Kidney (tissue), 14 donors: ENCODE results near the gene PLCH2. TPM values are rescaled to one million over a fixed set of nuclear protein-coding genes. Genes with fewer than 3 reads are reported as not detected.

ENCODE experiments used
- DNase-seq, 5 donors: peaks; one replicate each; pipeline ENCODE4 v3.0.0-alpha.2; 2013 to 2020
- FAIRE-seq: peaks from 2 replicates; lab custom pipeline; 2012; peaks lifted over from hg19 to GRCh38; lab: Jason Lieb, UNC
- H3K27ac ChIP-seq, 2 donors: one replicate each; pipeline ENCODE4 v1.7.0; 2013; ENCODE audit warnings: low read depth in 2 of 2, low read length in 2 of 2, inconsistent platforms in 1 of 2
- H3K27me3 ChIP-seq: one replicate; pipeline ENCODE4 v1.7.1; 2013; ENCODE audit warnings: low read length, inconsistent platforms; ENCODE audit not compliant: control insufficient read depth, insufficient read depth
- H3K36me3 ChIP-seq, 3 donors: one replicate each; pipeline versions ENCODE4 v1.7.0 to v1.7.1; 2013; ENCODE audit warnings: low read length in 3 of 3, control low read depth in 1 of 3, inconsistent platforms in 1 of 3; ENCODE audit not compliant: insufficient read depth in 3 of 3, control insufficient read depth in 2 of 3
- H3K4me1 ChIP-seq, 3 donors: one replicate each; pipeline versions ENCODE4 v1.7.0 to v1.7.1; 2013; ENCODE audit warnings: low read length in 3 of 3, inconsistent platforms in 1 of 3, low read depth in 1 of 3; ENCODE audit not compliant: control insufficient read depth in 2 of 3, insufficient read depth in 2 of 3
- H3K4me3 ChIP-seq, 3 donors: one replicate each; pipeline versions ENCODE4 v1.7.0 to v1.8.1; 2013; ENCODE audit warnings: low read length in 3 of 3, control low read depth in 1 of 3, inconsistent platforms in 1 of 3
- H3K9ac ChIP-seq, 3 donors: one replicate each; pipeline versions ENCODE4 v1.7.0 to v1.7.1; 2013; ENCODE audit warnings: low read length in 3 of 3, control low read depth in 1 of 3, inconsistent platforms in 1 of 3
- H3K9me3 ChIP-seq, 3 donors: one replicate each; pipeline versions ENCODE4 v1.7.0 to v1.7.1; 2013; ENCODE audit warnings: low read length in 3 of 3, control low read depth in 1 of 3, inconsistent platforms in 1 of 3; ENCODE audit not compliant: control insufficient read depth in 2 of 3, insufficient read depth in 1 of 3
- intact Hi-C: fragments of 100-400 bp; cut with DNase I; formaldehyde crosslinking; loops from one replicate; pipeline ENCODE4 v1.11.1; 2022
- polyA plus RNA-seq: library from polyadenylated mRNA; stranded (reverse); fragments of 350-450 nt; fragmentation: Illumina TruSeq; extraction: RNeasy Lipid Tissue Mini Kit (QIAGEN cat#74804); gene quantifications from one replicate; pipeline ENCODE4 v1.2.3, GENCODE V29; 2014; ENCODE audit warnings: low read depth, low replicate concordance; ENCODE audit not compliant: insufficient read depth
- total RNA-seq: library from RNA; stranded (reverse); fragmentation: NEBNext Ultra II Directional; extraction: Animal tissue kit (Norgen Biotek cat#: 25700); gene quantifications from one replicate; pipeline ENCODE4 v1.2.1, GENCODE V29; 2021
- TF ChIP-seq, protein P1 (sequence below): IDR thresholded peaks from 3 replicates; pipeline ENCODE4 v1.5.1; 2012; ENCODE audit warnings: mild to moderate bottlenecking, moderate library complexity, borderline replicate concordance; ENCODE audit not compliant: insufficient read depth; ENCODE audit errors: extremely low read depth
- donor health status: control.
- donor health status: control.
- donor health status: control.
- donor health status: control.
- donor health status: control.
- donor health status: DM: yes; HTN: yes; CAD: no.
- donor health status: Normal renal cell carcinoma (clear cell type).

Gene PLCH2
- total and polyA plus RNA-seq, 2 donors from 2014 or later, result 7.4 to 8.7 TPM

DNA sequence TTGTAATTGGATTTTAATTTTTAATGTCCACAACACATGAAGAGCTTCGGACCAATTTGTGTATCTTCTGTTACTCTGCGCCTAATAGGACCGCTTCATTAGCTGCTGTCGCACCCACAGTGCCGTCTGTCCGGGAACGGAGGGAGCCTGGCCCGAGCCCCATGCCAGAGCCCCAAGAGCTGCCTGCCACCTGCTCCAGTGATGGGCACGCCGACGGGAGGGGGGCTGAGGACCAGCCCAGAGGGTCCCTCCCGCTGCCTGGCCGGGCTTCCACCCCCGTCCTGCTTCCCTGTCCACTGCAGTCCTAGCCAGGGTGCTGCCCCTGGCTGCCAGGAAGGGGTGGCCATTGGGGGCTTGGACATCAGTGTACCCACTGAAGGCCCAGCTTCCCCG lies 30.3 kb upstream of the PLCH2 start:
- no peak for FAIRE-seq
- H3K27me3 ChIP-seq, result peaks cover 11% of the 10 kb centered on the region

DNA sequence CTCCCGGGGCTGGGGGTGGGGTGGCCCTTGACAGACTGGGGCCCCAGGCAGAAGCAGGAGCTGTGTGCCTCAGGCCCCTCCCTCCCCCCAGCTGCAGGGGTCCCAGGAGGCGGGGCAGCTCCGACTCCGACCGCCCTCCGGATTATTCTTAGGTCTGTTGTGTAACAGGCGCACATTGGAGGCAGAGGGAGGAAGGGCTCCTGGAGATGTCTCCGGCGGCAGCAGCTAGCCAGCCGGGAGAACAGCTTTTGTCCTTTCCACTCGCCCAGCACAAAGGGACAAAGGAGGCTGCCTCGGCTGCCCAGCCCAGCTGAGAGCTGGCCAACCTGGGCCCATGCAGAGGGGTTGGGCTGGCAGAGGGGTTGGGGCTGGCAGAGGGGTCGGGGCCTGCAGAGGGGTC lies 29.7 kb upstream of the PLCH2 start:
- no peaks in the 10 kb centered on the region for H3K36me3 ChIP-seq
- no peaks in the 10 kb centered on the region for H3K4me1 ChIP-seq
- no peak for DNase-seq
- no peak overlapping the region for H3K9ac ChIP-seq
- H3K4me3 ChIP-seq, result no peak overlapping the region
- TF ChIP-seq, protein P1, sequence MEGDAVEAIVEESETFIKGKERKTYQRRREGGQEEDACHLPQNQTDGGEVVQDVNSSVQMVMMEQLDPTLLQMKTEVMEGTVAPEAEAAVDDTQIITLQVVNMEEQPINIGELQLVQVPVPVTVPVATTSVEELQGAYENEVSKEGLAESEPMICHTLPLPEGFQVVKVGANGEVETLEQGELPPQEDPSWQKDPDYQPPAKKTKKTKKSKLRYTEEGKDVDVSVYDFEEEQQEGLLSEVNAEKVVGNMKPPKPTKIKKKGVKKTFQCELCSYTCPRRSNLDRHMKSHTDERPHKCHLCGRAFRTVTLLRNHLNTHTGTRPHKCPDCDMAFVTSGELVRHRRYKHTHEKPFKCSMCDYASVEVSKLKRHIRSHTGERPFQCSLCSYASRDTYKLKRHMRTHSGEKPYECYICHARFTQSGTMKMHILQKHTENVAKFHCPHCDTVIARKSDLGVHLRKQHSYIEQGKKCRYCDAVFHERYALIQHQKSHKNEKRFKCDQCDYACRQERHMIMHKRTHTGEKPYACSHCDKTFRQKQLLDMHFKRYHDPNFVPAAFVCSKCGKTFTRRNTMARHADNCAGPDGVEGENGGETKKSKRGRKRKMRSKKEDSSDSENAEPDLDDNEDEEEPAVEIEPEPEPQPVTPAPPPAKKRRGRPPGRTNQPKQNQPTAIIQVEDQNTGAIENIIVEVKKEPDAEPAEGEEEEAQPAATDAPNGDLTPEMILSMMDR, result no peak
- no peak overlapping the region for H3K27ac ChIP-seq
- no peak for FAIRE-seq
- intact Hi-C loops, result no loop called here
- H3K27me3 ChIP-seq, result peaks cover 11% of the 10 kb centered on the region
- H3K9me3 ChIP-seq, result no peaks in the 10 kb centered on the region

More for the DNA sequence above, 30.3 kb upstream of the PLCH2 start:
- no peaks in the 10 kb centered on the region for H3K36me3 ChIP-seq
- H3K4me1 ChIP-seq, result no peaks in the 10 kb centered on the region
- no peak overlapping the region for H3K9ac ChIP-seq
- intact Hi-C loops, result no loop called here
- no peak for DNase-seq
- H3K27ac ChIP-seq, result no peak overlapping the region
- H3K4me3 ChIP-seq, result no peak overlapping the region
- TF ChIP-seq, protein P1, result no peak
- H3K9me3 ChIP-seq, result no peaks in the 10 kb centered on the region

DNA sequence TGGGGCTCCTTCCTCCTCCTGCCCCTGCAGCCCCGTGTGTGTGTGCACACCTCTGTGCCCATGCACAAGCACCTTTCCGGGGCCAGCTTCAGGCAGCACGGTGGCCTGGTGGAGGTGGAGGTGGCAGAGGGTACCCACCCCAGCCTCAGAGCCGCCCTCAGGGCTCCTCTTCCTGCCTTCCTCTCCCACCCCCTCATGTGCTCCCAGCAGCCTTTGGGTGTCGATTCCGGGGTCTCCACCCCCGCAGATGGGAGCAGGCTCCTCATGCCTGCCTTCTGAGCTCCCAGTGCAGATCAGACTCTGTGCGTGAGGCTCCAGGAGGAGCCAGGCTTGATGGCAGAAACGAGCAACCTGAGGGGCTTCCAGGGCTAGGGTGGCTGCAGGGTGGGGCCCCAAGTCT lies 29.2 kb upstream of the PLCH2 start:
- no peak overlapping the region for H3K9ac ChIP-seq
- TF ChIP-seq, protein P1, result no peak
- H3K36me3 ChIP-seq, result no peaks in the 10 kb centered on the region
- no peaks in the 10 kb centered on the region for H3K9me3 ChIP-seq
- intact Hi-C loops, result no loop called here
- no peak overlapping the region for H3K4me3 ChIP-seq
- H3K27ac ChIP-seq, result no peak overlapping the region
- H3K27me3 ChIP-seq, result peaks cover 11% of the 10 kb centered on the region
- no peaks in the 10 kb centered on the region for H3K4me1 ChIP-seq
- no peak for FAIRE-seq
- no peak for DNase-seq
